ENCODE measurements around the gene FAM161A.
"Not testable (repeated sequence)": the region's sequence is repeated elsewhere in the genome, so short reads cannot be mapped to it uniquely, and the experiment has no call there.

Gene FAM161A

DNA sequence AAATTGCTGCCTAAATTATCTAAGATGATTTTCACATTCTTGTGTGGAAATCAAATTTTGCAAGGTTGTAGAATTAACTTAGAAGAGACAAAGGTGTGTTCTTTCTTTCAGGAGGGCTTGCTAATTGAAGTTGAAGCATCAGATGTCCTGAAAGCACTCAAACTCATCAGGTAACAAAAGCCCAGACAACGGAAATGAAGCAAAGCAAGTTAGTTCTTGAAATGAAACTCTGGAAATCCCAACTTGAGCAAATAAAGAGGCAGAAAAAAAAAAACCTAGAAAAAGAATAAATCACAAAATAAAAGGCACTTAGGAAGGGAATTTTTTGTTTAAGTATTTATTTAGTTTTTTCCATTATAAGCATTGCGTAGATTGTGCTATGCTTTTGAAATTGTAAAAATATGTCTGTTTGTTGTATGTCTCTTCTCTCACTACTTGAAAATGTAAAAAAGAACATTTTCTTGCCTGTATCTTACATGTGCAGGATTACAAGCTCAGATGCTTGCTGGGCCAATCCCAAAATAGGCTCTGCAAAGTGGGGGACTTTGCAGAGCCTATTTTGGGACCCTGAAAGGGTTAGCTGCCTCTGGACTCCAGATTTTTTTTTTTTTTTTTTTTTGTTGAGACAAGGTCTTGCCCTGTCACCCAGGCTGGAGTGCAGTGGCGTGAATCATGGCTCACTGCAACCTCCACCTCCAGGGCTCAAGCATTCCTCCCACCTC lies 46.7 kb downstream of the FAM161A start:
- H3K4me3 ChIP-seq (ENCODE audit: low read depth, low read length): no peak overlapping the region
- no peak for TF ChIP-seq CTCF (IDR thresholded peaks at IDR 0.05; ENCODE audit: control insufficient read depth, extremely low read depth, insufficient read depth)
- DNase-seq (ENCODE audit: low read depth): no peak

DNA sequence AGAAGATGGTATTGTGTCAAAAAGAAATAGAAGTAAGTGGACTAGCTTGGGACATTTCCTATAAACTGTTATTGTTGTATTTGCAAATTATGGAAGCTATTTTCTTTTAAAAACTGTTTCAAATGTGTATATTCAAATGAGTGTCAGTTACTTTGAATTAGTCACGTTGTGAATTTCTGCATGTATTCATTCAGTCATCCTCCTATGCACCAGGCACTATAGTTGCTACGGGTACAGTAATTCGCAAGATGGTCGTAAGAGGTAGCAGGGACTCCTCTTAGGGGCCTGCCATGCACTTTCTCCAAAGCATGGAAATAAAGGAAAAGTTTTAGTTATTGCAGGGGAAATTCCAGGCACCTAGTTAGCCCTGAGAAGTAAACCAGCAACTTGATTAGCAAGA lies 51.3 kb downstream of the FAM161A start:
- no peak overlapping the region for H3K4me3 ChIP-seq (ENCODE audit: low read depth, low read length)
- no peak for DNase-seq (ENCODE audit: low read depth)
- TF ChIP-seq CTCF (IDR thresholded peaks at IDR 0.05; ENCODE audit: control insufficient read depth, extremely low read depth, insufficient read depth): no peak

GRCh38 chr2:61799099-61799498 lies 54.8 kb downstream of the FAM161A start:
- TF ChIP-seq CTCF (IDR thresholded peaks at IDR 0.05; ENCODE audit: control insufficient read depth, extremely low read depth, insufficient read depth): no peak
- no peak overlapping the region for H3K4me3 ChIP-seq (ENCODE audit: low read depth, low read length)
- DNase-seq (ENCODE audit: low read depth): no peak

DNA sequence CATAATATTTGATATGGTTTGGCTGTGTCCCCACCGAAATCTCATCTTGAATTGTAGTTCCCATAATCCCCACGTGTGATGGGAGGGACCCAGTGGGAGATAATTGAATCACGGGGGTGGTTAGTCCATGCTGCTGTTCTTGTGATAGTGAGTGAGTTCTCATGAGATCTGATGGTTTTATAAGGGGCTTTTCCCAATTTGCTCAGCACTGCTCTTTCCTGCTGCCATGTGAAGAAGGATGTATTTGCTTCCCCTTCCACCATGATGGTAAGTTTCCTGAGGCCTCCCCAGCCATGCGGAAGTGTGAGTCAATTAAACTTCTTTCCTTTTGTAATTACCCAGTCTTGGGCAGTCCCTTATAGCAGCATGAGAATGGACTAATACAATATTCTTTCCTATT lies 56.4 kb downstream of the FAM161A start:
- DNase-seq (ENCODE audit: low read depth); H3K4me3 ChIP-seq (ENCODE audit: low read depth, low read length): not testable (repeated sequence)

- DNase-seq (ENCODE audit: low read depth): no peak
- no peak for TF ChIP-seq CTCF (IDR thresholded peaks at IDR 0.05; ENCODE audit: control insufficient read depth, extremely low read depth, insufficient read depth)
- no peak overlapping the region for H3K4me3 ChIP-seq (ENCODE audit: low read depth, low read length)
Observed at GRCh38 chr2:61795408-61795807, 58.5 kb downstream of the FAM161A start.

- no peak overlapping the region for H3K4me3 ChIP-seq (ENCODE audit: low read depth, low read length)
- TF ChIP-seq CTCF (IDR thresholded peaks at IDR 0.05; ENCODE audit: control insufficient read depth, extremely low read depth, insufficient read depth): peak; percentile 51
- DNase-seq (ENCODE audit: low read depth): peak; percentile 28
Observed at GRCh38 chr2:61793389-61793836, 60.4 kb downstream of the FAM161A start.

DNA sequence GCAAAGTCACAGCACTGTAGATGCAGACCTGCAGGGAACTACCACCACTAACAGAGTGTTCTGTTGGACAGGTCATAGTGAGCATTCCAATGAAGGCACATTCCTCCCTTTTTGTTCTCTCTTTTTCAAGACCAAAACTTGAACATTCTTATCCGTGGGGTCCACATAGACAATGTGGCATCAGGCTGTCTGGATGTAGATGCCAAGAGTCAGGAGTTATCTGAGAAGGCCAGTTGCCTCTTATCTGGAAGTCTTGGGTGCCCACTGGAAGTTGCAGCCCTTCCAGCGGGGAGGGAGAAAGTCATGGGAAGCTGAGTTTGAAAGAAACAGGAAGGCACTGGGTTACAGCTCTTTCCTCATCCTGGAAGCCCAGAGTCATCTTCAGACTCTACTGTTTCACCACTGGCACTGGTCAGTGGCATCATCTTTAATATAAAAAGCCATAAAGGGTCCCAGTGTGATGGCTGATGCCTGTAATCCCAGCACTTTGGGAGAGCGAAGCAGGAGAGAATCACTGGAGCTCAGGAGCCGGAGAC lies 61.4 kb downstream of the FAM161A start:
- no peak for DNase-seq (ENCODE audit: low read depth)
- H3K4me3 ChIP-seq (ENCODE audit: low read depth, low read length): no peak overlapping the region
- no peak for TF ChIP-seq CTCF (IDR thresholded peaks at IDR 0.05; ENCODE audit: control insufficient read depth, extremely low read depth, insufficient read depth)
